DOHH2 (cell line): ENCODE data around the gene COX7A2L.

Source experiments
- CTCF ChIP-seq: fragments of 200-600 bp; sonication (generic); IDR thresholded peaks from one replicate; pipeline ENCODE4 v1.5.1; 2014; ENCODE audit warnings: antibody characterized with exemption, mild to moderate bottlenecking, low read depth, low read length; ENCODE audit not compliant: poor library complexity, severe bottlenecking
- EZH2phosphoT487 ChIP-seq: fragments of 200-600 bp; sonication (generic); IDR thresholded peaks from 2 replicates; pipeline ENCODE4 v1.6.1; 2017; ENCODE audit warnings: borderline replicate concordance, mild to moderate bottlenecking, antibody characterized with exemption, low read length, moderate library complexity, mixed read lengths

DNA sequence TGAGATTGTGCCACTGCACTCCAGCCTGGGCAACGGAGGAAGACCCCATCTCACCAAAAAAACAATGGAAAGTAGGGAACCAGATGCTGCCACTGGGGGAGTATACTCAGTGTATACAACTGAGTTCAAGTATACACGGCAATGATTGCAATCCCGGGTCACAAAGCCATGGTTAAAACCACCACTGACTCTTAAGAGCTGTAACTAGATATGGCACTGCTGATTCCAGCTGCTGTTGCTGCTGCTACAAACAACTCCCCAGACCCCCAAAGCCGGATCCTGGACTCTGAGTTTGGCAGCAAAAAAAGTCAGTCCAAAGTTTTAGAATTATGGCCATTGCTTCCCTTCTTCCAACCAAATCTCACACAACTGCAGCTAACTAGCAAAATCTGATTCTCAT, 43.7 kb upstream of the COX7A2L start:
- TF ChIP-seq CTCF (no peak), EZH2phosphoT487 (no peak)
